K562 (cell line): Measurements from ENCODE around the gene SURF4. TPM values are rescaled to one million over a fixed set of nuclear protein-coding genes. Genes with fewer than 3 reads are reported as not detected.
A peak's percentile ranks its signal among the peaks of the same experiment; 100 is the strongest.

ENCODE experiments used
- CBX8 ChIP-seq: fragments of 200-600 bp; sonication (generic); IDR thresholded peaks from 2 replicates; pipeline ENCODE4 v1.6.1; 2012; ENCODE audit warnings: borderline replicate concordance, mixed run types, low read depth, mild to moderate bottlenecking, moderate library complexity, mixed read lengths, low read length, control low read depth, inconsistent platforms; ENCODE audit not compliant: poor library complexity, severe bottlenecking; ENCODE audit errors: extremely low read depth
- CEBPG ChIP-seq, 3 experiments: fragments of 200-800 bp in 1 of 3; sonication (Bioruptor generic) in 1 of 3; sonication (generic) in 1 of 3; formaldehyde crosslinking in 1 of 3; IDR thresholded peaks in 2 of 3; conservative IDR thresholded peaks in 1 of 3; 2 replicates each; pipeline versions ENCODE4 v1.6.1 to v1.8.0; 2016 to 2022; ENCODE audit warnings: missing compliant biosample characterization in 2 of 3, missing genetic modification characterization in 2 of 3, mild to moderate bottlenecking in 1 of 3, missing genetic modification reagents in 1 of 3
- CXXC5 ChIP-seq: fragments of 250-450 bp; sonication (Bioruptor Pico); IDR thresholded peaks from 2 replicates; pipeline ENCODE4 v1.8.0; 2022; ENCODE audit warnings: inconsistent platforms, mild to moderate bottlenecking, moderate library complexity
- DDX20 ChIP-seq: fragments of 450-650 bp; IDR thresholded peaks from 2 replicates; pipeline ENCODE4 v1.6.1; 2016; ENCODE audit warnings: missing genetic modification characterization, low read depth, mild to moderate bottlenecking, missing compliant biosample characterization, moderate library complexity
- IFI16 ChIP-seq: fragments of 250-450 bp; sonication (Bioruptor Pico); IDR thresholded peaks from 2 replicates; pipeline ENCODE4 v2.1.2; 2022; ENCODE audit warnings: mild to moderate bottlenecking, inconsistent platforms
- MAFK ChIP-seq: IDR thresholded peaks from 2 replicates; pipeline ENCODE4 v1.6.1; 2011; ENCODE audit warnings: low read length, improper control_type of control experiment
- MCM3 ChIP-seq: fragments of 450-650 bp; IDR thresholded peaks from 2 replicates; pipeline ENCODE4 v1.6.1; 2016
- MYC ChIP-seq, 2 experiments: fragments of 250-450 bp in 1 of 2; sonication (Bioruptor Pico) in 1 of 2; IDR thresholded peaks; 2 replicates each; pipeline versions ENCODE4 v1.5.1 to v1.6.1; 2012 to 2021; ENCODE audit warnings: low read depth in 2 of 2, borderline replicate concordance in 1 of 2, improper control_type of control experiment in 1 of 2, low read length in 1 of 2, mild to moderate bottlenecking in 1 of 2, moderate library complexity in 1 of 2
- NRF1 ChIP-seq, 2 experiments: fragments of 450-650 bp; IDR thresholded peaks in 1 of 2; conservative IDR thresholded peaks in 1 of 2; 2 replicates each; pipeline ENCODE4 v1.6.1; 2014; ENCODE audit warnings: mild to moderate bottlenecking in 2 of 2
- SFPQ ChIP-seq: fragments of 200-400 bp; formaldehyde crosslinking; IDR thresholded peaks from 2 replicates; pipeline ENCODE4 v1.6.1; 2017; ENCODE audit warnings: mild to moderate bottlenecking, low read depth, low read length, moderate library complexity
- SMAD2 ChIP-seq: fragments of 150-350 bp; IDR thresholded peaks from 2 replicates; pipeline ENCODE4 v1.6.1; 2014; ENCODE audit warnings: low read depth, mild to moderate bottlenecking, low read length
- SMAD3 ChIP-seq: fragments of 450-650 bp; formaldehyde crosslinking; conservative IDR thresholded peaks from 2 replicates; pipeline ENCODE4 v1.4.0; 2020; ENCODE audit warnings: mild to moderate bottlenecking
- SMARCA5 ChIP-seq: fragments of 450-650 bp; IDR thresholded peaks from 2 replicates; pipeline ENCODE4 v1.6.1; 2016
- SMARCE1 ChIP-seq: fragments of 450-650 bp; IDR thresholded peaks from 2 replicates; pipeline ENCODE4 v1.7.1; 2016; ENCODE audit warnings: mild to moderate bottlenecking
- SNIP1 ChIP-seq: fragments of 450-650 bp; IDR thresholded peaks from 2 replicates; pipeline ENCODE4 v1.7.1; 2017; ENCODE audit warnings: low read depth, mild to moderate bottlenecking
- UBTF ChIP-seq, 2 experiments: IDR thresholded peaks; 2 replicates each; pipeline ENCODE4 v1.6.1; 2012; ENCODE audit warnings: improper control_type of control experiment in 2 of 2, low read depth in 2 of 2, low read length in 2 of 2, borderline replicate concordance in 1 of 2
- ZBTB33 ChIP-seq: sonication (generic); formaldehyde crosslinking; IDR thresholded peaks from 2 replicates; pipeline ENCODE4 v1.8.1; 2023; ENCODE audit warnings: mild to moderate bottlenecking, missing genetic modification reagents
- ZNF121 ChIP-seq: sonication (generic); formaldehyde crosslinking; conservative IDR thresholded peaks from 2 replicates; pipeline ENCODE4 v1.8.0; 2022; ENCODE audit warnings: missing genetic modification reagents
- ZNF354B ChIP-seq: fragments of 250-450 bp; sonication (Bioruptor Pico); IDR thresholded peaks from 2 replicates; pipeline ENCODE4 v1.4.0; 2020
- ZNF589 ChIP-seq: fragments of 200-800 bp; sonication (Bioruptor generic); IDR thresholded peaks from 2 replicates; pipeline ENCODE4 v1.6.1; 2016; ENCODE audit warnings: low read depth, missing genetic modification characterization, missing compliant biosample characterization
- polyA plus RNA-seq, 8 experiments: library from polyadenylated mRNA; depleted of rRNA in 4 of 8; stranded (reverse) in 5 of 8; unstranded in 3 of 8; fragments of >200 nt; fragmentation: Nextera tagmentation in 2 of 8; fragmentation: Illumina TruSeq in 1 of 8; extraction: Ambion mirVana in 2 of 8; extraction: Trizol in 1 of 8; gene quantifications; 2 replicates each; pipeline versions ENCODE4 v1.2.1 to v1.2.3, GENCODE V29; 2011 to 2014; ENCODE audit warnings: inconsistent platforms in 1 of 8, missing spikeins in 1 of 8
- total RNA-seq, 7 experiments: library from RNA; depleted of rRNA in 6 of 7; stranded (reverse); fragments of >200 nt in 6 of 7; fragmentation: Illumina TruSeq in 2 of 7; extraction: Trizol in 2 of 7; gene quantifications; 2 replicates each; pipeline versions ENCODE4 v1.2.1 to v1.2.3, GENCODE V29; 2011 to 2021; ENCODE audit warnings: low replicate concordance in 1 of 7

Gene SURF4
- total and polyA plus RNA-seq, 9 of the 15 experiments (the other 6 are each of a cell fraction or from before 2014, with no cell fraction given): 8.4 to 176 (median 130) TPM

GRCh38 chr9:133375724-133376654 lies at the start of gene SURF4, which contains the start of gene STKLD1 (continued):
- TF ChIP-seq SFPQ: no peak
- no peak for TF ChIP-seq SMARCA5
- TF ChIP-seq SMAD2: no peak
- TF ChIP-seq ZNF121: no peak
- TF ChIP-seq ZNF589 (CRISPR knock-in tag): no peak
- TF ChIP-seq SMARCE1: no peak
- TF ChIP-seq SNIP1: peak; percentile 84
- peak; percentile 94 for TF ChIP-seq ZBTB33 (CRISPR knock-in tag)
- no peak for TF ChIP-seq ZNF354B (CRISPR knock-in tag)
- peak; percentile 46; the same call in 1 of the 2 replicates for TF ChIP-seq MYC (IDR thresholded peaks at IDR 0.05; ENCODE audit: low read depth, low read length)
- TF ChIP-seq MYC (CRISPR knock-in tag; IDR thresholded peaks at IDR 0.05; ENCODE audit: borderline replicate concordance, low read depth): no peak
- no peak for TF ChIP-seq SMAD3 (CRISPR knock-in tag)
- no peak for TF ChIP-seq MAFK
- peak; percentile 97 for TF ChIP-seq CXXC5 (CRISPR knock-in tag)
- TF ChIP-seq CEBPG (CRISPR knock-in tag; IDR thresholded peaks at IDR 0.05): peak; percentile 28; the same call in 1 of the 2 replicates
- no peak for TF ChIP-seq CEBPG (tag; conservative IDR thresholded peaks at IDR 0.05 in 1 of 2, IDR thresholded peaks at IDR 0.05 in 1 of 2)
- no peak for TF ChIP-seq IFI16 (CRISPR knock-in tag)
- 0 out of 4 replicates have a peak, but pooled peaks of 1 of the 2 experiments have one; percentile 72 for TF ChIP-seq UBTF (IDR thresholded peaks at IDR 0.05; ENCODE audit: borderline replicate concordance in 1 of 2, low read depth in 2 of 2, low read length in 2 of 2)
- peak; percentile 86 to 87 for TF ChIP-seq NRF1 (conservative IDR thresholded peaks at IDR 0.05 in 1 of 2, IDR thresholded peaks at IDR 0.05 in 1 of 2)
- no peak for TF ChIP-seq DDX20 (tag)
- TF ChIP-seq MCM3: no peak
- no peak for TF ChIP-seq CBX8
